Stimulated activated CD4-positive, alpha-beta T cell treated with anti-CD3 and anti-CD28 coated beads, Interleukin-4, amount 100 ng/mL, for 1 hour (primary cell): ENCODE results near the gene SYNGR4.

Experiments
- DNase-seq: peaks from one replicate; pipeline ENCODE4 v3.0.0-alpha.2; 2020

Gene SYNGR4

GRCh38 chr19:48341515-48342413, 22.4 kb upstream of the SYNGR4 start:
- DNase-seq, result no peak

- no peak for DNase-seq
Measured at GRCh38 chr19:48342414-48342738, 21.8 kb upstream of the SYNGR4 start.

DNA sequence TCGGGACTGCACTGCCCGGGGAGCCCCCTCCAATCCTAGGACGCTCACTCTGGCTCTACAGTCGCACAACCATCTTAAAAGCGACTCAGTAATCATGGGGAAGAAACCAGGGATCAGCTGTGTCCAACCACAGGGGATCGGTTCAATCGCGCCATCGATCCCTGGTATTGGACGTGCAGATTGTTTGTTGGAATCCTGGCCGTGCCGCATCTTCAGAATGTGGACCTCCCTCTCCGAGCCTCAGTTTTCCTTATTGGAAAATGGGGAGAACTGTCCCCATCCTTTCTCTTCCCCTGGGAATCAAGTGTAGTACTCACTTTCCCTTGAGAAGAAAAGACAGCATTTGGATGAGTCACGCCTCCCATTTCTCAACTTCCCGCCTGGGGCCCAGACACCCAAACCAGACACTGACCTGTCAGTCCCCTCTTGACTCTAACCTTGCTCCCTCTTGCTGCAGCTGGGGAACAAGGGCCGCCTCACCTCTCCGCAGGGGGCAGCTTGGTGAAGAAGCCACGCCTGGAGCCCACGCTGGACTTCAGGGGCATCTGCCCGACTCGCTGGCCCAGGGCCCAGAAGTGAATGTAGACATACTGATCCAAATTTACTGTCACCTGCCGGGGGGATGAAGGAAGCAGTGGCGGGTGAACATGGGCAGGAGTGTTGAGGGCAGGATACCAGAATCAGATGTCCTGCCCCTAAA, 21.2 kb upstream of the SYNGR4 start:
- no peak for DNase-seq

DNA sequence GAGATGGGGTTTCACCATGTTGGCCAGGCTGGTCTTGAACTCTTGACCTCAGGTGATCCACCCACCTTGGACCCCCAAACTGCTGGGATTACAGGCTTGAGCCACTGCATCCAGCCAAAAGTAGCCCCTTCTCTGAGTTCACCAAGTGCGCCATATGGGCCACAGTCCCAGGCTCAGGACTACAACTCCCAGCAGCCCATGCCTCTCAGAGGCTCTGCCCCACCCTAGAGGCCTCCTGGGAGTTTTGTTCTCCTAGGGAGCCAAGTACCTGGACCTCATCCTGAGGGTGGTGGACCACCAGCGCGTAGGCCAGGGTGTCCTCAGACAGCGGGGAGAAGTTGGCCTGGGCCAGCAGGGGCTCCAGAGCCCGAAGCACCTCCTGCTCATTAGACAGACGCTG, 19.3 kb upstream of the SYNGR4 start:
- no peak for DNase-seq

DNA sequence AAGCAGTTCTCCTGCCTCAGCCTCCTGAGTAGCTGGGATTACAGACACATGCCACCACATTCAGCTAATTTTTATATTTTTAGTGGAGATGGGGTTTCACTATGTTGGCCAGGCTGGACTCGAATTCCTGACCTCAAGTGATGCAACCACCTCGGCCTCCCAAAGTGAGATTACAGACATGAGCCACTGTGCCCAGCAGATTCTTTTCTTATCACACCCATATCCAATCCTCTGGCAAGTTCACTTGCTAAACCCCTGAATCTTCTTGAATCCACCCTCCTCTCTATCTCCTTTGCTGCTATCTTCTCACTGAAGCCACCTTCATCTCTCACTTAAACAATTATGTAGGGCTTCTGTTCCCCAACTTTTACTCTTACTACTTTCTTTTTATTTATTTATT, 18.0 kb upstream of the SYNGR4 start:
- no peak for DNase-seq

- no peak for DNase-seq
Measured at GRCh38 chr19:48348045-48348444, 16.1 kb upstream of the SYNGR4 start.

DNA sequence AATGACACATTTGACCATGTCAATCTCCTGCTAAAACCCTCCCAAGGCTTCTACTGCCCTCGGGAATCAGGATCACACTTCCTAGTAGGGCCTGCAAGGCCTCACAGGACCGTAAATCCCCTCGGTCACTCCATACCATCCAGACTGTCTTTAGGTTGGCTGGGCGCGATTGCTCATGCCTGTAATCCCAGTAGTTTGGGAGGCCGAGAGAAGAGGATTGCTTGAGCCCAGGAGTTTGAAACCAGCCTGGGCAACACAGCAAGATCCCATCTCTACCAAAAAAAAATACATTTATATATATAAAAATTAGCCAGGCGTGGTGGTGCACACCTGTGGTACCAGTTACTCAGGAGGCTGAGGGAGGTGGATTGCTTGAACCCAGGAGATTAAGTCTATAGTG, 15.4 kb upstream of the SYNGR4 start:
- DNase-seq, result no peak

DNA sequence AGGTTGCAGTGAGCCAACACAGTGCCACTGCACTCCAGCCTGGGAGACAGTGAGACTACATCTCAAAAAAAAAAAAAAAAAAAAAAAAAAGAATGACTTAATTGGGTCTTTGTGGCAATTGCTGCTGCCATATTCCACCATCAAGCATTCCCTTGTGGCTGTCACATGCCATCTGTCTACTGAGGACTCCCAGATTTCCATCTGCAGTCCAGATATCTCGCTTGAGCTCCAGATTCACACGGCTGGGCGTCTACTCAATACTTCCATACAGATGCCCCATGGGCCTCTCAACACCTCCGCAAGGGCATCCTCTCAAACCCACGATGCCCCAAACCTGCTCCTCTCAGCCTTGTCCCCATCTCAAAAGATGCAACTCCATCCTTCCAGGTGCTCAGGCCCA, 13.3 kb upstream of the SYNGR4 start:
- no peak for DNase-seq

- peak; percentile 83 for DNase-seq
Measured at GRCh38 chr19:48351341-48351752, 12.8 kb upstream of the SYNGR4 start.

DNA sequence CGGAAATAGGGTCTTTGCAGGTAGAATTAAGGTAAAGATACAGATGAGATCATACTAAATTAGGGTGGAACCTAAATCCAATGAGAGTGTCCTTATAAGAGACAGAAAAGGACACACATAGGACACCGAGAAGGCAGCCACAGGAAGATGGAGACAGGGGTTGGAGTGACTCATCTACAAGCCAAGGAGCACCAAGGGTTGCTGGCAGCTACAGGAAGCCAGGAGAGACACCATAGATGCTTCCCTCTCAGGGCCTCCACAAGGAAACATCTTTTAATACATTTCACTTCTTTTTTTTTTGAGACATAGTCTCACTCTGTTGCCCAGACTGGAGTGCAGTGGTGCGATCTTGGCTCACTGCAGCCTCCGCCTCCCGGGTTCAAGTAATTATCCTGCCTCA, 10.5 kb upstream of the SYNGR4 start:
- DNase-seq, result no peak

DNA sequence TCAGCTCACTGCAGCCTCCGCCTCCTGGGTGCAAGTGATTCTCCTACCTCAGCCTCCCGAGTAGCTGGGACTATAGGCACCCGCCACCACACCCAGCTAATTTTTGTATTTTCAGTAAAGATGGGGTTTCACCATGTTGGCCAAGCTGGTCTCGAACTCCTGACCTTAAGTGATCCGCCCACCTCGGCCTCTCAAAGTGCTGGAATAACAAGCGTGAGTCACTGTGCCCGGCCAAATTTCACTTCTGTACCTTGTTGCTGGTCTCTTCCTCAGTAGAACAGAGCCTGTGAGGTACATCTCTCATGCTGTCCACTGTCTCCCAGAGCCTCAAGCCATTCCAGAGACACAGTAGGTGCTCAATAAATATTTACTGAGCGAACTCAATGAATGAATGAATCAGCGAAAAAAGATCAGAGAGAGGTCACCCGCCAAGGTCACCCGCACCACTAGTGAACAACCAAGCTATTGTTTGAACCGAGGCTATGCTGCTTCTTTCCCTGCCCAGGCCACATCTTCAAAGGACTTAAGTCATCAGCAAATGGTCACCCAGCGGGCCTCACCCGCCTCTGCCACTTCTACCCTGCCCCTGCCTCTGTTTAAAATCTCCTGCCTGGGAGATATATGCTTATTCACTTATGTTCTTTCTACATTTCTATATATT, 9.7 kb upstream of the SYNGR4 start:
- no peak for DNase-seq

GRCh38 chr19:48355365-48355954, 8.7 kb upstream of the SYNGR4 start:
- DNase-seq, result no peak

DNA sequence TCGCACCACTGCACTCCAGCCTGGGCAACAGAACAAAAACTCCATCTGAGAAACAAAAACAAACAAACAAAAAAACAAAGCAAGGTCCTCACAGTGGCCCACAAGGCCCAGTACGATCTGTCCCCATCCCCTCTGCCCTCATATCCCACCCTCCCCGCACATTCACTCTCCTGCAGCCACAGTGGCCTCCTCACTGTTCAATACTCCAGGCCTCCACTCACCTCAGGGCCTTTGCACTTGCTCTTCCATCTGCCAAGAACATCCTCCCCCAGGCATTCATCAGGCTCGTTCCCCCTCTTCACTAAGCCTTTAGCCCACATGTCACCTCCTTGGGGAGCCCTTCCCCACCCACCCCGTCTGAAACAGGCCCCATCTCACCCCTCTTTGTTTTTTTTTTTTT, 5.0 kb upstream of the SYNGR4 start:
- no peak for DNase-seq

DNA sequence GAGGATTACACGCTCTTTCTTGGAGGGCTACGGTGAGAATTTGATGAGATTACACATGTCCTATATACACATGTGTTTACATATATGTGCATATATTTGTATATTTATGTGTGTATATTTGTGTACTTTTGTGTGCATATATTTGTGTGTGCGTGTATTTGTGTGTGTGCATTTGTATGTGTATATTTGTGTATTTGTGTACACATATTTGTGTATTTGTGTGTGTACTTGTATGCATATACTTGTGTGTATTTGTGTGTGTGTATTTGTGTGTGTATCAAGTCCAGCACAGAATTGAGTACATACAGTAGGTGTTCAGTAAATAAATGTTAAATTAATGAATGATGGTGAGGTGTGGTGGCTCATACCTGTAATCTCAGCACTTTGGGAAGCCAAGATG, 2.3 kb upstream of the SYNGR4 start:
- DNase-seq, result no peak

- peak; percentile 88 for DNase-seq
Measured at GRCh38 chr19:48362716-48363499, 1.3 kb upstream of the SYNGR4 start.

DNA sequence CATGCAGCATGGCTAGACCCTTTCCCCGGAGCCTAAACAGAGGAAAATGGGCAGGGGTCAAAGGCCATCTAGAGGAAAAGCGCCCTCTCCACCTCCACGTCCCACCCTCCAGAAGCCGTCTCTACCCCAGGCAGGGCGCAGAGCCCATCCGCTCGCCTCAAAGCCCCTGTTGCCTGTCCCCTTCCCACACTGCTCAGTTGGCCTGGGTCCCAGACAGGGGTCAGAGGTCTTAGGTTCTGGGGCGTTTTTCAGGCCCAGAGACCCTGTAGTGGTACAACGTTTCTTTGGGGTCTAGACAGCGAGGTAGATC, 712 bp upstream of the SYNGR4 start:
- DNase-seq, result no peak

DNA sequence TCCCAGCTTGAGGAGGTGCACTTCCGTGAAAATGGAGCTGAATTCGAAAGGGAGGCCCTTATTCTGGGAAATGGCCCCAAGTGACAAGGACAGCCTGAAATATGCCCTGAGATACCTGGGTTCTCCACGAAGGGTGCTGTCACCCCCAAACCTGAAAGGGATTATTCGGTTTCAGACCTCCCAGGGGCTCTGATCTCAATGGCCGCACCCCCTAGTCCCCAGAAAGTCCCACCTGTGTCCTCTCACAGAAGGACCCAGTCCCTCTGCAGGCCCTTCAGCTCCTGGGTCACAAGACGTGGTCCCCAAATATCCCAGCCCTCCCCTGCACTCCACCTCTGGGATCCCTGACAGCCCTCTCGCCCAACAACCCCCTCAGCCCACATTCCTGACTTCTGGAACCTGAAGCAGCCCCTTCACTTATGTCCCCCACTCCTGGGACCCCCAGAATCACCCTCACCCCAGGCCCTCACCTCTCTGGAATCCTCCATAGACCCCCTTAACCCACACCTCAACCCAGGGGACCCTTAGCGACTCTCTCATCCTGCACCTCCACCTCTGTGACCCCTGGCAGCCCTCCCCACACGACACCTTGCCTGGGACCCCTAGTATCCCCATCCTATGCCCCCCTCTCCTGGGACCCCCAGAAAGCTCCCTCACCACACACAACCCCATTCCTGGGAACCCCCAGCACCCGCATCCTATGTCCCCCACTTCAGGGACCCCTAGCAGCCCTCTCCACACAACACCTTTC, 606 bp downstream of the SYNGR4 start:
- DNase-seq, result no peak

GRCh38 chr19:48365602-48366001, 1.4 kb downstream of the SYNGR4 start:
- DNase-seq, result no peak

DNA sequence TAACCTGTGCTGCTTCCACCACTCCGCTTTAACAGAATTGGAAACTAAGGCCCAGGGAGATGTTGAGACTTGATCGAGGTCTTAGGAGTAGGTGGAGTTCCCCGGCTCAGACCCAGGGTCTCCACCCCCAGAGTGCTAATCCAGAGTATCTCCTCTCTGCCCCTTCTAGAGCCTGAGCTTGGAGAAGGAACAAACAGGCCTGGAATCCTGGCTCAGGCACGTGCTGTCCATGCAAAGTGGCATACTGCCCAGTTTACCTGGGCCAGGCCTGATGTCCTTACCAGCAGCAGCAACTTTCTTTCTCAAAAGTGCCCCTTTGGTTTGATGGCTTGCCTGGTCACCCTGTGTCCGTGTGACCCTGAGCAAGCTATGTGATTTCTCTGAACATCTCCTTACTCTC, 3.7 kb downstream of the SYNGR4 start:
- DNase-seq, result no peak

GRCh38 chr19:48368936-48369335, 4.8 kb downstream of the SYNGR4 start:
- no peak for DNase-seq

DNA sequence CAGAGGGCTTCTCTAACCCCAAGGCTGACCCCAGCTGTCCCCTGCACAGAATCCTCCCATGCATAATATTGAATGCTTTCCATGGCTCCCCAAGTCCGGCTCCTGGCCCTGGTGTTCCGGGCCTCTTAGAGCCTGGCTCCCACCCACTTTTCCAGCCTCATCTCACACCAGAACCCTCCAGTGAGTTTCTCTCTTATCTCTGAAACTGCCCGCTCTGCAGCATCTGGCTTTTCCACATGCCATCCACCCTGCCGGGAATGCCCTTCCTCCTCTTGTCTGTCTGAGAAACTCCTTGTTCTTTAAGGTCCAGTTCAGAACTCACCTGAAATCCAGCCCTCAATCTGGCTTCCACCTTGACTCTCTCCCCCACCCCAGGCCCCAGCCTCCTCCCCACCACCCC, 6.8 kb downstream of the SYNGR4 start:
- DNase-seq, result no peak

DNA sequence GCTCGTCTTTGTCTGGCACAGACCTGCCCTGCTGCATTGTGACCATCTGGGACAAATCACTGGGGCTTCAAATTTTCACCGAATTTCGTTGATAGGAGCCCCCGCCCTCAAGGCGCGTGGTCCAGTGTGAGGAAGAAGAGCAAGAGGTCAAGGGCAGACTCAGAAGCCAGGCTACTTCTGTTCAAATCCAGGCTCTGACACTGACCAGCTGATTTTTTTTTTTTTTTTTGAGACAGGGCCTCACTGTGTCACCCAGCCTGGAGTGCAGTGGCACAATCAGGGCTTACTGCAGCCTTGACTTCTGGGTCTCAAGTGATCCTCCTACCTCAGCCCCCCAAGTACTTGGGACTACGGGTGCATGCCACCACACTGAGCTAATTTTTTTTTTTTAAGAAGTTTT, 7.2 kb downstream of the SYNGR4 start:
- no peak for DNase-seq
